Cerebellar cortex (tissue), 1 donor: ENCODE results near the gene P4HA1.

Source experiments
- DNase-seq: peaks from one replicate; pipeline ENCODE4 v3.0.0-alpha.2; 2015; ENCODE audit warnings: low spot score

P4HA1 gene

GRCh38 chr10:72980348-72980747 is 116.3 kb downstream of the P4HA1 start:
- DNase-seq: no peak

- DNase-seq: no peak
Observed at GRCh38 chr10:72979709-72980108, 117.0 kb downstream of the P4HA1 start.

GRCh38 chr10:72976886-72977285 is 119.8 kb downstream of the P4HA1 start:
- no peak for DNase-seq
